Mesangial cell (primary cell): ENCODE measurements around the gene PCGF6. TPM values are rescaled to one million over a fixed set of nuclear protein-coding genes. Genes with fewer than 3 reads are reported as not detected.

Experiments used
- total RNA-seq: library from RNA; depleted of rRNA; stranded (reverse); fragments of >200 nt; gene quantifications from 2 replicates; pipeline ENCODE4 v1.2.3, GENCODE V29; 2015

Gene PCGF6
- 8.0 and 9.0 TPM in 2 replicates for total RNA-seq

GRCh38 chr10:103350517-103351260, at the start of gene PCGF6:
Gene PCGF6, minus strand, starts transcription at chr10:103351140. Its CDS starts 74 bp downstream, at chr10:103351066.

GRCh38 chr10:103396067-103396788, 45.3 kb upstream of the PCGF6 start, which contains the start of the genes ATP5MK and PDCD11:
Gene ATP5MK, minus strand, starts transcription at chr10:103396475. Its CDS starts 4,018 bp downstream, at chr10:103392457.
Gene PDCD11, plus strand, starts transcription at chr10:103396626. Its CDS starts 1,801 bp downstream, at chr10:103398427.

GRCh38 chr10:103367782-103368518, 17.0 kb upstream of the PCGF6 start, which contains the start of gene TAF5:
Gene TAF5, plus strand, starts transcription at chr10:103367976. Its CDS starts 14 bp downstream, at chr10:103367990.

GRCh38 chr10:103276896-103277712, 73.8 kb downstream of the PCGF6 start, which contains the start of gene INA:
Gene INA, plus strand, starts transcription at chr10:103277138. Its CDS starts 74 bp downstream, at chr10:103277212.

Other genes with a start within 250 kb of the PCGF6 start
- gene NT5C2, start 157.9 kb downstream of the PCGF6 start, total RNA-seq, result 30.6 and 35.5 TPM in 2 replicates
- gene RPEL1, start 105.3 kb downstream of the PCGF6 start, total RNA-seq, result not detected in 2 replicates
- gene INA, start 74.0 kb downstream of the PCGF6 start, total RNA-seq, result 2.7 and 2.9 TPM in 2 replicates
- gene TAF5, start 16.8 kb upstream of the PCGF6 start, total RNA-seq, result 2.2 and 4.9 TPM in 2 replicates
- gene ATP5MK, start 45.3 kb upstream of the PCGF6 start, total RNA-seq, result 110 and 173 TPM in 2 replicates
- gene PDCD11, start 45.5 kb upstream of the PCGF6 start, total RNA-seq, result 25.2 and 31.9 TPM in 2 replicates
- gene CALHM2, start 101.2 kb upstream of the PCGF6 start, total RNA-seq, result 3.9 and 10.3 TPM in 2 replicates
- gene CALHM1, start 107.8 kb upstream of the PCGF6 start, total RNA-seq, result not detected in 2 replicates
- gene CALHM3, start 128.1 kb upstream of the PCGF6 start, total RNA-seq, result not detected in 2 replicates
- 0.33 and 0.51 TPM in 2 replicates for gene NEURL1, start 142.6 kb upstream of the PCGF6 start, total RNA-seq